HEK293 (cell line): ENCODE data around the gene RANBP3L.

Experiments
- ATF2 ChIP-seq: fragments of 450-650 bp; formaldehyde crosslinking; IDR thresholded peaks from 2 replicates; pipeline ENCODE4 v1.5.1; 2016; ENCODE audit warnings: missing biosample characterization, missing genetic modification characterization, low read depth
- BCL11A ChIP-seq: fragments of 450-650 bp; formaldehyde crosslinking; IDR thresholded peaks from 2 replicates; pipeline ENCODE4 v1.5.1; 2016; ENCODE audit warnings: low read depth, missing biosample characterization, missing genetic modification characterization
- FEZF1 ChIP-seq: fragments of 450-650 bp; formaldehyde crosslinking; IDR thresholded peaks from 2 replicates; pipeline ENCODE4 v1.5.1; 2016; ENCODE audit warnings: missing biosample characterization, missing genetic modification characterization
- GLIS1 ChIP-seq: fragments of 450-650 bp; formaldehyde crosslinking; IDR thresholded peaks from 2 replicates; pipeline ENCODE4 v1.5.1; 2016; ENCODE audit warnings: missing biosample characterization, missing genetic modification characterization
- IKZF3 ChIP-seq: fragments of 450-650 bp; IDR thresholded peaks from 2 replicates; pipeline ENCODE4 v1.5.0; 2018; ENCODE audit warnings: missing biosample characterization, mild to moderate bottlenecking, missing genetic modification characterization, moderate library complexity
- KLF10 ChIP-seq: fragments of 450-650 bp; IDR thresholded peaks from 2 replicates; pipeline ENCODE4 v1.5.1; 2018; ENCODE audit warnings: missing biosample characterization, mild to moderate bottlenecking, missing genetic modification characterization
- KLF17 ChIP-seq: fragments of 450-650 bp; formaldehyde crosslinking; IDR thresholded peaks from 2 replicates; pipeline ENCODE4 v1.5.1; 2016; ENCODE audit warnings: missing biosample characterization, missing genetic modification characterization
- KLF8 ChIP-seq: fragments of 450-650 bp; formaldehyde crosslinking; IDR thresholded peaks from 2 replicates; pipeline ENCODE4 v1.5.1; 2016; ENCODE audit warnings: missing biosample characterization, missing genetic modification characterization
- KLF9 ChIP-seq: fragments of 450-650 bp; formaldehyde crosslinking; IDR thresholded peaks from 2 replicates; pipeline ENCODE4 v1.5.1; 2016; ENCODE audit warnings: missing biosample characterization, missing genetic modification characterization, low read depth
- PRDM1 ChIP-seq: fragments of 450-650 bp; formaldehyde crosslinking; IDR thresholded peaks from 2 replicates; pipeline ENCODE4; 2016; ENCODE audit warnings: missing biosample characterization, missing genetic modification characterization
- WT1 ChIP-seq: fragments of 450-650 bp; formaldehyde crosslinking; IDR thresholded peaks from 2 replicates; pipeline ENCODE4 v1.5.1; 2016; ENCODE audit warnings: missing biosample characterization, missing genetic modification characterization
- ZBTB21 ChIP-seq: fragments of 450-650 bp; formaldehyde crosslinking; IDR thresholded peaks from 2 replicates; pipeline ENCODE4 v1.5.1; 2017; ENCODE audit warnings: missing biosample characterization, missing genetic modification characterization
- ZBTB44 ChIP-seq: fragments of 450-650 bp; IDR thresholded peaks from 2 replicates; pipeline ENCODE4 v1.5.1; 2018; ENCODE audit warnings: missing biosample characterization, mild to moderate bottlenecking, missing genetic modification characterization
- ZBTB6 ChIP-seq: fragments of 450-650 bp; formaldehyde crosslinking; IDR thresholded peaks from 2 replicates; pipeline ENCODE4 v1.5.1; 2017; ENCODE audit warnings: missing biosample characterization, missing genetic modification characterization
- ZEB2 ChIP-seq: fragments of 450-650 bp; formaldehyde crosslinking; IDR thresholded peaks from 2 replicates; pipeline ENCODE4 v1.5.1; 2016; ENCODE audit warnings: missing biosample characterization, missing genetic modification characterization
- ZIC2 ChIP-seq: fragments of 450-650 bp; formaldehyde crosslinking; IDR thresholded peaks from 2 replicates; pipeline ENCODE4 v1.5.1; 2016; ENCODE audit warnings: missing biosample characterization, missing genetic modification characterization
- ZNF157 ChIP-seq: fragments of 450-650 bp; formaldehyde crosslinking; IDR thresholded peaks from 2 replicates; pipeline ENCODE4 v1.5.1; 2016; ENCODE audit warnings: missing biosample characterization, missing genetic modification characterization
- ZNF175 ChIP-seq: fragments of 450-650 bp; formaldehyde crosslinking; IDR thresholded peaks from 2 replicates; pipeline ENCODE4 v1.5.1; 2016; ENCODE audit warnings: missing biosample characterization, missing genetic modification characterization
- ZNF335 ChIP-seq: fragments of 450-650 bp; formaldehyde crosslinking; conservative IDR thresholded peaks from 2 replicates; pipeline ENCODE4 v1.5.1; 2016; ENCODE audit warnings: missing biosample characterization, missing genetic modification characterization
- ZNF362 ChIP-seq: fragments of 450-650 bp; formaldehyde crosslinking; IDR thresholded peaks from 2 replicates; pipeline ENCODE4 v1.5.1; 2016; ENCODE audit warnings: missing biosample characterization, missing genetic modification characterization
- ZNF391 ChIP-seq: fragments of 450-650 bp; formaldehyde crosslinking; IDR thresholded peaks from 2 replicates; pipeline ENCODE4 v1.5.1; 2016; ENCODE audit warnings: low read depth, missing biosample characterization, missing genetic modification characterization, borderline replicate concordance
- ZNF426 ChIP-seq: fragments of 450-650 bp; formaldehyde crosslinking; IDR thresholded peaks from 2 replicates; pipeline ENCODE4 v1.5.1; 2017; ENCODE audit warnings: missing biosample characterization, missing genetic modification characterization, mild to moderate bottlenecking, inconsistent platforms, moderate library complexity
- ZNF510 ChIP-seq: fragments of 450-650 bp; formaldehyde crosslinking; IDR thresholded peaks from 2 replicates; pipeline ENCODE4 v1.5.1; 2018; ENCODE audit warnings: mild to moderate bottlenecking, missing genetic modification characterization, missing biosample characterization; ENCODE audit not compliant: insufficient replicate concordance
- ZNF561 ChIP-seq: fragments of 450-650 bp; IDR thresholded peaks from 2 replicates; pipeline ENCODE4 v1.5.1; 2018; ENCODE audit warnings: missing biosample characterization, missing genetic modification characterization, borderline replicate concordance
- ZNF629 ChIP-seq: fragments of 450-650 bp; formaldehyde crosslinking; IDR thresholded peaks from 2 replicates; pipeline ENCODE4 v1.5.1; 2017; ENCODE audit warnings: missing biosample characterization, missing genetic modification characterization
- ZNF837 ChIP-seq: fragments of 450-650 bp; formaldehyde crosslinking; IDR thresholded peaks from 2 replicates; pipeline ENCODE4 v1.5.1; 2016; ENCODE audit warnings: missing biosample characterization, missing genetic modification characterization
- ZNF843 ChIP-seq: fragments of 450-650 bp; formaldehyde crosslinking; IDR thresholded peaks from 2 replicates; pipeline ENCODE4 v1.5.1; 2016; ENCODE audit warnings: missing biosample characterization, missing genetic modification characterization
- ZSCAN23 ChIP-seq: fragments of 450-650 bp; formaldehyde crosslinking; IDR thresholded peaks from 2 replicates; pipeline ENCODE4 v1.5.1; 2016; ENCODE audit warnings: missing biosample characterization, missing genetic modification characterization
- ZSCAN30 ChIP-seq: fragments of 450-650 bp; IDR thresholded peaks from 2 replicates; pipeline ENCODE4 v1.5.1; 2018; ENCODE audit warnings: missing biosample characterization, mild to moderate bottlenecking, missing genetic modification characterization, moderate library complexity
- TF ChIP-seq, protein P1 (sequence below): fragments of 450-650 bp; formaldehyde crosslinking; IDR thresholded peaks from 2 replicates; pipeline ENCODE4 v1.5.1; 2017; ENCODE audit warnings: missing biosample characterization, mild to moderate bottlenecking, missing genetic modification characterization, moderate library complexity

Gene RANBP3L

DNA sequence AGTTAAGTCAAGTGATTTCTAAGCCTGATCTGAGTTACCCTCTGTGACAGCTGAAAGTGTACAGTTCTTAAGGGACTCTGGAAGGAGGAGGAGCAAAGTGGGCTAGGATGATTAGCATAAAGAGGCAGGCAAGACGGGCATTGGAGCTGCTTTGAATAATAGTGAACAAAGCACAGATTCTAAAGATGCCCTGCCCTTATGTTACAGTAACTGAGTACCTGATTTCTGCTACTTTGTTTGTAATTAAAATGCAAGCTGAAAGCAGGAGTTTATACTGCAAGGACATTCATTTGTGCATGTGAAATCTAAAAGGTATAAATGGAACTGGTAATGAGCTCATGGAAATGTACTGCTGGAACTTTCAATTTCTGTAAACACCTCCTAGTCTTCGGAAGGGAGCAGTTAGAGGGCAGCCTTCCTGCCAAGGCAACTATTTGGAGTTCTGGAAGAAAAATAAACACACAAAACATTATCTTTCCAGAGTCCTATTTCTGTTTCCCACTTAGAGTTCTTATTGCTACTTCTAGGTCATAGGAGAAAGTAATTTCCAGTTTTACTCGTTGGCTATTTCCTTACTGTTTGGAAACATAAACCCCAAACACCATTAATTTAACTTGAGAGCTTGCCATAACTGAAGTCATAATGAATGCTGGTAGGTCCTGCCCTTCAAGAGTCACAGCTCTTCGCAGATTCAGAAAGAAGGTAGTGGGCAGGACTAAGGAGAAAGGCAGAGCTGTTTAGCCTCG is at the start of gene RANBP3L (continued):
- TF ChIP-seq ZBTB44 (tag by site-specific recombination): peak; percentile 97
- peak; percentile 74; the same call in 1 of the 2 replicates for TF ChIP-seq ZNF391 (tag by site-specific recombination)
- no peak for TF ChIP-seq KLF9 (tag by site-specific recombination)
- TF ChIP-seq ZNF335 (tag by site-specific recombination): 0 out of 2 replicates have a peak, but pooled peaks have one; percentile 2
- no peak for TF ChIP-seq ZIC2 (tag by site-specific recombination)
- TF ChIP-seq ZNF837: no peak
- peak; percentile 47; the same call in 1 of the 2 replicates for TF ChIP-seq GLIS1
- TF ChIP-seq KLF10 (tag by site-specific recombination): no peak
- TF ChIP-seq FEZF1 (tag by site-specific recombination): peak; percentile 91
- TF ChIP-seq ATF2 (tag by site-specific recombination): peak; percentile 33; the same call in 1 of the 2 replicates
- no peak for TF ChIP-seq ZNF362 (tag by site-specific recombination)
- peak; percentile 69 for TF ChIP-seq ZEB2 (tag by site-specific recombination)
- TF ChIP-seq BCL11A: peak; percentile 61
- TF ChIP-seq KLF8 (tag by site-specific recombination): 0 out of 2 replicates have a peak, but pooled peaks have one; percentile 36
- no peak for TF ChIP-seq ZNF157 (tag by site-specific recombination)
- TF ChIP-seq ZNF629 (tag by site-specific recombination): peak; percentile 82
- TF ChIP-seq ZSCAN23: no peak
- TF ChIP-seq WT1 (tag by site-specific recombination): peak; percentile 75
- TF ChIP-seq KLF17: no peak
- no peak for TF ChIP-seq ZNF426 (tag by site-specific recombination)
- TF ChIP-seq PRDM1 (tag by site-specific recombination): peak; percentile 84
- peak; percentile 96 for TF ChIP-seq ZNF843 (tag by site-specific recombination)
- TF ChIP-seq ZBTB6 (tag by site-specific recombination): peak; percentile 36; the same call in 1 of the 2 replicates
- TF ChIP-seq IKZF3 (tag by site-specific recombination): peak; percentile 65
- TF ChIP-seq, protein P1, sequence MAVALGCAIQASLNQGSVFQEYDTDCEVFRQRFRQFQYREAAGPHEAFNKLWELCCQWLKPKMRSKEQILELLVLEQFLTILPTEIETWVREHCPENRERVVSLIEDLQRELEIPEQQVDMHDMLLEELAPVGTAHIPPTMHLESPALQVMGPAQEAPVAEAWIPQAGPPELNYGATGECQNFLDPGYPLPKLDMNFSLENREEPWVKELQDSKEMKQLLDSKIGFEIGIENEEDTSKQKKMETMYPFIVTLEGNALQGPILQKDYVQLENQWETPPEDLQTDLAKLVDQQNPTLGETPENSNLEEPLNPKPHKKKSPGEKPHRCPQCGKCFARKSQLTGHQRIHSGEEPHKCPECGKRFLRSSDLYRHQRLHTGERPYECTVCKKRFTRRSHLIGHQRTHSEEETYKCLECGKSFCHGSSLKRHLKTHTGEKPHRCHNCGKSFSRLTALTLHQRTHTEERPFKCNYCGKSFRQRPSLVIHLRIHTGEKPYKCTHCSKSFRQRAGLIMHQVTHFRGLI (tag by site-specific recombination): peak; percentile 9; the same call in 1 of the 2 replicates
- no peak for TF ChIP-seq ZNF175 (tag by site-specific recombination)
- TF ChIP-seq ZSCAN30 (tag by site-specific recombination): peak; percentile 59; the same call in 1 of the 2 replicates
- TF ChIP-seq ZNF561 (tag by site-specific recombination): peak; percentile 77; the same call in 1 of the 2 replicates
- TF ChIP-seq ZNF510 (tag by site-specific recombination): peak; percentile 98
- TF ChIP-seq ZBTB21: 0 out of 2 replicates have a peak, but pooled peaks have one; percentile 27
